HG02943 (cell line): ENCODE results near the gene SPATA2.

Experiments
- ATAC-seq: cut with Tn5 transposase; IDR thresholded peaks from one replicate; pipeline ENCODE4 v1.9.1; 2021; ENCODE audit warnings: mild to moderate bottlenecking, low read depth, moderate library complexity; ENCODE audit not compliant: unreplicated experiment

SPATA2 gene

DNA sequence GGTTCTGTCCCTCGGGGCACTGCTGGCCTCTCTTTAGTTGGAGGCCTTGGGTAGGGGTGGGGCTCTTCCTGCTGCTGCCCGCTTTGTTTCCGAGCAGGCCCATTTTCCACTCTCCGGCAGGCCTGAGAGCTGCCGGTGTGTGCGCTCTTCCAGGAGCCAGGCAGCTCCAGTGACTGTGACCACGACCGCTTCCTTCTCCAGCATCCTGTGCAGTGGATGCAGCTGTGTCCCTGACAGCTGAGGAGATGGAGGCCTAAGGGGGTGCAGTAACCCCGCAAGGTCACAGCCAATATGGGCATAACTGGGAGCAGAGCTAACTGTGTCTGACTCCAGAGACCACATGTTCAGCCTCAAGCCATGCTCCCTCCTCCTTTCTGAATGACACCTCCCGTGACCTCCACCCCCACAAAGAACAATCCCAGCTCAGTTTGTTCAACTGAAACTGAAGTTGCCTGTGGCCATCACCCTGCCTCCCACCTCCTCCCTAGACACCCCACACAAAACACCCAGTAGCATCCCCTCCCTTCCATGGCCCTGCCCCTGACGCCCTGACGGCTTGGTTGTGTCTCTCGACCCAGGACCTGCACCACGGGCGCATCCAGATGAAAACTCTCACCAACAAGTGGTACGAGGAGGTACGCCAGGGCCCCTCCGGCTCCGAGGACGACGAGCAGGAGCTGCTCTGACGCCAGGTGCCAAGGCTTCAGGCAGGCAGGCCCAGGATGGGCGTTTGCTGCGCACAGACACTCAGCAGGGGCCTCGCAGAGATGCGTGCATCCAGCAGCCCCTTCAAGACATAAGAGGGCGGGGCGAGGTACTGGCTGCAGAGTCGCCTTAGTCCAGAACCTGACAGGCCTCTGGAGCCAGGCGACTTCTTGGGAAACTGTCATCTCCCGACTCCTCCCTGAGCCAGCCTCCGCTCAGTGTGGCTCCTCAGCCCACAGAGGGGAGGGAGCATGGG is 27.8 kb downstream of the SPATA2 start:
- ATAC-seq: no peak

DNA sequence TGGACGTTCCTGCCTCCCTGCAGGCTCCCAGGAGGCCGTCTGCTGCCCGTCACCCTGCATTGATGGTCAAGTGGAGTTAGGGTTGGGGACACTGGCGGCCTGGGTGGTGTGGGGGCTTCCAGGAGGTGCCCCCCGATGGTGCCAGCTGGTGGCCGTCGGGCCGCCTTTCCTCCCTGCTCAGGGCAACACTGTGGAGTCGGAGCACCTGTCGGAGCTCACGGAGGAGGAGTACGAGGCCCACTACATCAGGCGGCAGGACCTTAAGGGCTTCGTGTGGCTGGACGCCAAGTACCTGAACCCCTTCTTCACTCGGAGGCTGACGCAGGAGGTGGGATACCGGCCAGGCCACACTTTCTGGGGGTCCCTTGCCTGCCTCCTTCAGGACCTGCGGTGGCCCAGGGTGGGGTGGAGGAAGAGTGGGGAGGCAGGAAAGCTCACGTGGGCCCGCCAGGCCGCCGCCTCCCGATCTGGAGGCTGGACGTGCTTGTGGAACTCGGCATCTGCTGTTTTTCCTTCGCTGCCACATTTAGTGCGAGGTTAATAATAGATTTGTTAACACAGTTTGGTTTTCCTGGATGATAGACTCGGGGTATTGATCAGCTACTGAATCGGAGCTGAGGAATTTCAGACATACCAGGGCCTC is 28.6 kb downstream of the SPATA2 start:
- no peak for ATAC-seq

DNA sequence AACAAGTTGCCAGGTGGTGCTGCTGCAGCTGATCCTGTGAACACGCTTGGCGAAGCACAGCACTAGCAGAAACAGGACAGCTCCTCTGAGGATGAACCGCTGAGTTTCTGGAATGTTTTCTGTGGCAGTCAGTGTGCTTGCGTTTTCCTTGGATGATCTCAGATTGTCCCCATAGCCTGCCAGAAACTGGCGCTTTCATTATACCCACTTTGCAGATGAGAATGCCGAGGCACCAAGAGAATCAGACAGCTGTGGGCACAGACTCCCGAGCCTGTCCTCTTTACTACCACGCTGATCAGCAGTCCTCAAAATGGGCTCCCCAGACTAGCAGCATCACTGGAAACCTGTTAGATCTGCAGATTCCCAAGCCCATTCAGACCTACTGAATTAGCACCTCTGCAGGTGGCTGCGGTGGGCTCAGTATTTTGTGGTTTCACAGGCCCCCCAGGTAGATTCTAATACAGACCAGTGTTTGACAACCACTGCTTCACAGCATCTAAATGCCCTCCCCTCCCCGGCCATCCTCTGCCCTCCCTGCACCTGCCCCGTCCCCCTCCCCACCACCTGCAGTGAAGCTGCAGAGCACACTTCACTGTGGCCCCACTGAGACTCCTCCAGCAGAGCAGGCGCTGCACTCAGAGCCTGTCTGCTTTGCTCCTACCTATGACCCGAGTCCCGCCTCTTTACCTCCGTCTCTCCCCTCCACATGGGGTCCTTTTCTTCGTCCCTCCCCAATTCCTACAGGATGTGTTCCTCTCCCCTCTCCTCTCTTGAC is 29.6 kb downstream of the SPATA2 start:
- ATAC-seq: no peak

DNA sequence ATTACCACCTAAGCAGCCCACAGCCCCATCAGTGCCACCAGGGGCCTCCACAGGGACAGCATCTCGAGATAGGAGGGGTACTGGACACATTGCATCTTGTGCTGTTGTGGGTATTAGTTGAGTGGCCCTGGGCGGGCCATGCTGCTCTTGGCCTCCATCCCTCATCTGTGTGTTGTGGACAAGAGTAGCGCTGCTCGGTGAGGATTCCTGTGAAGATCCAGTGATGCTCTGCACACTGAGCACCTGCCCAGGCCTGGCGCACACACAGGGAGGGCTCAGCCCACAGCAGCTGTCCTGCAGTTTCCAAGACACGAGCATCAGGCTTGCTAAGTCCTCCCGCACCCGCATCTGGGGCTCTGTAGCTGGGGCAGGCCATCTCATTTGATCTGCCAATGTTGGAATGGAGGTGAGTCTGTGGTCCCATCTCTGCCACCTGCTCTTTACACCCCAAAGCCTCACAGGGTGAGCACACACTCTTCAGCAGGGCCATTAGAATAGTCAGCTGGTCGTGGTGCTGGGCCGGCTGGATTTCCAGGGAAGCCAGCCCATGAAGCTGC is 32.0 kb downstream of the SPATA2 start:
- ATAC-seq: no peak

DNA sequence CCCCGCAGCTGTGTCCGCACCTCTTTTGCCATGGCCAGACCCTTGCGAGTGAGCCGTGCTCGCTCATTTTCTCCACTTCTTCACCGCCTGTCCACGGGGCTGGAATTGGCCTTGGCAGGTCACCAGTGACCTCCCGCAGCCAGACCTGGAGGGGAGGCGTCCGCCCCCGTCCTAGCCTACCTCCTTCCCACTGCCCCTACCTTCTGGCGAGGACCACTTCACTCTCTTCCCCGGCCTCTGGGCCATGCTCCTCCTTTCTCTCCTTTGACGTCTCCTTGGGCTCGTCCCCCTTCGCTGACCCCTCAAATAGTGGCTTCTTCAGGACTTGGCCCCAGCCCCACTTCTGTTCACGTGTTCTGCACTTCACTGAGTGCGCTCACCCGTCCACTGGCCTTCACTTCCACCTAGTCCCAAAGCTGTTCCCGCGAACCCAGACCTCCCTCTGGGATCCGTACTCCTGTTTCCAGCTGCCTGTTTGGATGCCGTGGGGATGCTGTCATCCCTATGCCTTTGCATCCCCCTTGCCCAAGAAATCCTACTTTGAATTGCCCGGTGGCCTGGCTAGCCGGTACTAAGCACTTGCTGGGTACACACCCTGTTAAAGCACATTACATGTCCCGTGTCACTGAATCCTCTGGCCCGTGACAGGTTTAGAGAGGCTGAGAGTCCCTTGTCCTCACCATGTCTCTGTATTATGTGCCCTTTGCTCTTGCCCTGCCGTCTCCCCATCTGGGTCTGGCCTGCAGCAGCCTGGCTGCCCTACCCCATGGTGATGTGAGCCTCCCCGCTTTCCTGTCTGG is 33.0 kb downstream of the SPATA2 start:
- no peak for ATAC-seq

DNA sequence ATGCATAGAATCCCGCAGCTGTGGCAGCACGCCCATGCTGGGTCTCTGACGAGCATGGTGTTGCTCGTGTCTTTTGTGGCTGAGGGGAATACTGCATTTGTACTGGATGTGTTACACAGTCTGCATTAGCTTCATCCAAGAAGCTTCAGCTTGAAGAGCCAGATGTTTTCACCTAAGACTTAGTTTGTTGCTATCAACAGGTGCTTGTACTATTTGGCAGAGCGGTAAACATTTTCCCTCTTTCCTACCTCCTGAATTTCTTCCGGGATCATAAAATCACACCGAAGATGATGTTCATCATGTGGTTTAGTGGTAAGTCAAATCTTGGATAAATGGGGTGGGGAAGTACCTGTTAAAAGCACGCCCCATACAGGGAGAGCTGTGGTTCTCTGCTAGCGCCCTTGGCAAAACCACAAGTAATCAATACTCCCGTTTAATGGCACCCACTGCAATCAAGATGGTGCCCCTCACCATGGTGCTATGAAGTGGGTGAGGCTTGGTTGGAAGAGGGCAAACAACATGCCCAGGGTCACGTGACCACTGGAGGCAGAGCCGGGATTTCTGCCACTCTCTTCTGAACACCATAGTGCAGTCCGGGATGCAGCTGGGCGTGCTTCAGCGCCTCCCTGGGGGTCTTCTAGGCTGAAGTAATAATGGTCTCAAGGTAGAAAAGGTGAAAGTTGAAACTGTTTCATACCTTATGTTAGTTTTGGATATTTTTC is 34.4 kb downstream of the SPATA2 start:
- ATAC-seq: no peak

DNA sequence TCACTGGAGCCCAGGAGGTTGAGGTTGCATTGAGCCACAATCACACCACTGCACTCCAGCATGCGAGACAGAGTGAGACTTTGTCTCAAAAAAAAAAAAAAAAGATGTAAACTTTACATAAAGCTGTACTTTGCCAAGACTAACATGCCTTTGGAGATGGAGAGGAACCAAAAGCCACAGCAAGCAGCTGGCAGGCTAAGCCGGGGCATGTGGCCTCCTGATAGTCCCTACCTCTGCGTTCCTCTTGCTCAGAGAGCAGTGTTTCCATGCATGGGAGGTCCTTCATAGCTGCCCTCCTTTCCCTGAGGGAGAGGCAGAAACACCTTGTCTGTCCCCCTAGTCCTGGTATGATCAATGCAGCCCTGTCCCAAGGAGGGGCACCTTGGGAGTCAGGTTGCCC is 35.2 kb downstream of the SPATA2 start:
- ATAC-seq: no peak

DNA sequence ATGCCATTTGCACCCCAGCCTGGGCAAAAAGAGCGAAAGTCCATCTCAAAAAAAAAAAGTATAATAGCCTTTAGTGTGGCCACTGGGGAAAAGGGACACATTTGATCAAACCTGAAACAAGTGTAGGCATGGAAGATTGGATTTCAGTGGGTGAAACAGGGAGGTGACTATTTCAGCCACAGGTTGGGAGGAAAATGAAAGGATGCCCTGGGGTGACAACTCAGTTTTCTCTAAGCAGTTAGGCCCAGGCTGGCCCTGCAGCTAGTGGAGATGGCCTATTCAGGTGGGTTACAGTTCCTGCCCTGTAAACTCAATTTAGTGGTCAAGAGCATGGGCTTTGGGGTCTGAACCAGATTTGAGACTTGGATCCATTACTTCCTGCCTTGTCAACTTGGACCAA is 36.4 kb downstream of the SPATA2 start:
- ATAC-seq: no peak

DNA sequence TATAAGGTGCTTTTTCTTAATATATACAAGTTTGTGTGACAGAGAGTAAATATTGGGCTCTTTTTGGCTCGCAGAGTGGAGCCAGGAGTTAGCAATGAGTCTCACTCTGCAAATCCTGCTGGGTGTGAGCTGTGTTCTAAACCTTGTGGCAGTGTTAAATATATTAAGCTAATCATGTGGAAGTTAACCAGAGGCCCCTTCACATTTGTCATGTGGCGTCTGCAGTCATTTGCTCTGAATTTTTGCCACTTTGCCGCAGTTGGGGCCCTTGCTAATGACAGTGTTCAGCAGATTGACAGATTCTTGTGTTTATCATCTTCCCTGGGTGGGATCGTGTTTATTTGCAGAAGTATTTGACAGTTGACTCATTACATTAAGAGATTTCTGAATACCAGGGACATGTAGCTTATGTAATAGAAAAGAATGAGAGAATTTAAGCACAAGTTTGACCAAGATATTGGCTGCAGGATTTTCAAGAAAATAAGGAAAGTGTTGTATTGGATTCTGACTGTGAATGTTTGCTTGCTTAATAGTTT is 37.9 kb downstream of the SPATA2 start:
- no peak for ATAC-seq

DNA sequence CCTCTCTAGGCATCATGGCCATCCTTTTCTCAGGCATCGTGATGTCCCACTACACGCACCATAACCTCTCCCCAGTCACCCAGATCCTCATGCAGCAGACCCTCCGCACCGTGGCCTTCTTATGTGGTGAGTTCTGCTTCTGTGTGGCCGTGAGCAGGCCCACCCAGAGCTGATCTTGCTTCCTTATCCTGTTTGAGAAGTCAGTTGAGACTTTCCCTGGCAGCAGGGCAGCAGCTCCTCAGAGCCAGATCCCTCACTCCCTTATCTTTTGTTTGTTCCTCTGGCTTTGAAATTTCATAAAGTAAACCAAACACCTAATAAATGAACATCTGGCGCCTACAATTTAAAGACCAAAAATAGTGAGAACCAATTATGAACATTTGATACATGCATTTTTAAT is 40.6 kb downstream of the SPATA2 start:
- no peak for ATAC-seq

DNA sequence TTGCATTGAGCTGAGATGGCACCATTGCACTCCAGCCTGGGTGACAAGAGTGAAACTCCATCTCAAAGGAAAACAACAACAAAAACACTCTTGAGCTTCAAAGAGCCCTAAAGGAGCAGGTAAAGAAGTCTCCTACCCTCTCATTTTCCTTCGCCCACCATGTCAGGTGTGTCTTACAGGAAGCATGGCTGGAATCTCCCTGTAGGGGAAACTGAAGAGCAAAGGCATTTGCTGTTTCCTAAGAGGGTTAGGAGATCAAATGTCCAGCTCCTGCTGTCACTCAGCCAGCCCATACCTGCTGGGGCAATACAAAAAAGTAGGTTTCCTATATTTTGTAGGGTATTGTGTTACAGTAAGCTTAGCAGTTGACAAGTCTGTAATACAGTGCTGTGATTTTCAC is 43.3 kb downstream of the SPATA2 start:
- ATAC-seq: no peak

DNA sequence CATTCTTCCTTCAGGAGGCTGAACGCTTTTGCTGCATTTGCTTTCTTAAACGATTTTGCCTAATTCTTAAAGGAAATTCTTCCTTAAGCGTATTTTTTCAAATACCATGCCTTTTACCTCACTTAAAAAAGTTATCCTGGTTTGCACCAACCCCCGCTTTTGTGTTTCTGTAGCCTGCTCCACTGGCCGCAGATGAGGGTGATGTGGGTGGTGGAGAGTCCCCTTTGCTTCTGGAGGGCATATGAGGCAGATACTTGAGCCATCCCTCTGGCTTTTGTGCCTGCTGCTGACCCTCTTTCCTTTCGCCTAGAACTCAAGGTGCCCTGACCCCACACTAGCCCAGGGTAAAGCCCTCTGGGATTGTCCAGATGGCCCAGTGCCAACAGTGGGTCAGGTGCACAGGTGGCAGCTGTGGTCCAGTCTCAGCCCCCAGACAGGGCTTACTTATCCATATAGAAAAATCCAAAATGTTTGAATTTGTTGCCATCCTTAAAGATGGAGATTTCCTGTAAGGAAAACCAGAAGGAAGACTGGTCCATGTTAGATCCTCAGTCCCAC is 43.9 kb downstream of the SPATA2 start:
- no peak for ATAC-seq

DNA sequence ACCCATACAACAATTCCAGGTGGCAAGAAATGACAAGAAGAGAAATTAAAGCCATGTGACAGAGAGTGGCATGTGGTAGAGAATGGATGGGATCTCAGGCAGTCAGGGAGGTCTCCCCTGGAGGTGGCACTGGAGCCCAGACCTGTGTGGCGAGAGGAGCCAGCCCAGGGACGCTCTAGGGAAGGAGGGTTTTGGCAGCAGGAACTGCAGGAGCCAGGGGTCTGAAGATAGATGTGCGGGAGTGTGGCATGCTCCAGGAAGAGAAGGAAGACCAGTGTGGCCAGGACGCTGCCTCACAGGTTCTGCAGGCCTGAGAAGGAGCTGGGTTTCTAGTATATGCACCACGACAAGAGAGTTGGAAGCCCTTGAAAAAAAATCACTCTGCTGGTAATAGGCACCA is 45.1 kb downstream of the SPATA2 start:
- no peak for ATAC-seq

DNA sequence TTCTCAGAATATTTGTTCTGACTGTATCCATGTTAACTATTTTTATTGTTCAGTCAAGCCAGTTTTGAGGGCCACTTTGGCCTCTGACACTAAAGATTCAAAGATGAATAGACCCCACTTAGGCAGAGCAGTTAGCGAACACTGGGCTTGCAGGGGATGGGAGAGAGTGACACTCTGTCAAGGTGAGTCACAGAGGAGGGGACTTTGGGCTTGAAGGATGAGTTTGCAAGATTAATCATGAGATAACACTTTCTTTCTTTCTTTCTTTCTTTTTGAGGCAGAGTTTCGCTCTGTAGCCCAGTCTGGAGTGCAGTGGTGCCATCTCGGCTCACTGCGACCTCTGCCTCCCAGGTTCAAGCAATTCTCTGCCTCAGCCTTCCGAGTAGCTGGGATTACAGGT is 46.4 kb downstream of the SPATA2 start:
- no peak for ATAC-seq

DNA sequence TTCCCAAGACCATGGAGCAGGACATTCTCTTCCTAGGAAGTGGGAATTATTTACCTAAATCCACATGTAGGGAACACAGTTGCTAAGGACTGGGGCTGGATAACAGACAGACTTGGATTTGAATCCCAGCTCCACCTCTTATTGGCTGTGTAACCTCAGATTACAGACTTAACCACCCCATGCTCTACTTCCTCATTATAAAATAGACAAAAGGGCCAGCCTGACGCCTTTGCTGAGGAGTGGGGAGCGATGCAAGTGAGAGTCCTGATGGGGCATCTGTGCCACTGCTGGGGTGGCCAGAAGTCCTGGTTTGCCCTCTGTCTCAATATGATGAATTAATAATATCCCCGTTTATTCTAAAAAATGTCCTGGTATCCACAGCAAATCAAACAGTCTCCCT is 46.8 kb downstream of the SPATA2 start:
- no peak for ATAC-seq

DNA sequence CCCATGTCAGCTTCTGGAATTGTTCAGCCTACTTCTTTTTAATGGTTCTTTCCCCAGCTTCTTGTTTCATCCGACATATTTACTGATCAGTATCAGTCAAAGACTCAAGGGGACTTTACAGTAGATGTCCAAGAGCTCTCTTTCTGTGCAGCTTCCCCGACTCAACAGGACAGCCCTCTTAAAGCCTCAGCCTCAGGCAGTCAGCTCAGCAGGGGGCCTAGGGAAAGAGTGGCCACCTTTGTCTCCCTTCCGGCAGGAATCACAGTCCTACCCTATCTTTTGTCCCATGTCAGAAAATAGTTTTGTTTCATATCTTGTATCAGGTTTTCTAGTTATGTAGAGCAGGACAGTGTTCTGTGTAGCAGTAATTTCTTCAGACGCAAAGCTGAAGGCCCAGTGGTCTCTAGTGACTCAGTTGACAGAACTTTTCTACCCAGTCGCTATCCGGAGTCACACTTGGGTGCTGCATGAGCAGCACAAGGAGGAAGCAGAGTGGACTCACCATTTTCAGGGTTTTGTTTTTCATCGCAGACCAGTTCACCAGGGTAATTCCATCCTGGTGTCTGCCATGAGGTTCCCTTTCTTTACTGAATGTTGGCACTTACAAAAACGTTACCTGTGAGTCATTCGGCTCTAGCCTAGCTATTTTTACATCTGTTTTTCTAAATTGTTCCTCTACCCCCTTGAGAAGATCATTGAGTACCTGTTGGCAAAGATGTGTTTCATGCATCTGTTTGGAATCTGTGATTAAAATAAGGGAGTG is 47.7 kb downstream of the SPATA2 start:
- no peak for ATAC-seq

DNA sequence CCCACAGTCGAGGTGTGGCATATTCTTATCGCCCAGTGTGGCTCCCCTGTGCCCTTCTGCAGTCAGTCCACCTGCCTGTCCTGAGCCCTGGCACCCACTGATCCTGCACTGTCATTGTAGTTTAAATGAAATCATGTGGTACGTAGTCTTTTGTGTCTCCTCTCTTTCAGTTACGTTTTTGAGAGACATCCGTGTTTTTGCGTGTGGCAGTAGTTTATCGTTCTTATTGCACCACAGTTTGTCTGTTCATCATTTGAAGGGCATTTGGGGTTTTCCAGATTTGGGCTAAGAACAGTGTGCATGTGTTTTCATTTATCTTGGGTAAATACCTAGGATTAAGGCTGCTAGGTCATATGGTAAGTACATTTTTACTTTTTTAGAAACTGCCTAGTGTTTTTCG is 49.3 kb downstream of the SPATA2 start:
- no peak for ATAC-seq

DNA sequence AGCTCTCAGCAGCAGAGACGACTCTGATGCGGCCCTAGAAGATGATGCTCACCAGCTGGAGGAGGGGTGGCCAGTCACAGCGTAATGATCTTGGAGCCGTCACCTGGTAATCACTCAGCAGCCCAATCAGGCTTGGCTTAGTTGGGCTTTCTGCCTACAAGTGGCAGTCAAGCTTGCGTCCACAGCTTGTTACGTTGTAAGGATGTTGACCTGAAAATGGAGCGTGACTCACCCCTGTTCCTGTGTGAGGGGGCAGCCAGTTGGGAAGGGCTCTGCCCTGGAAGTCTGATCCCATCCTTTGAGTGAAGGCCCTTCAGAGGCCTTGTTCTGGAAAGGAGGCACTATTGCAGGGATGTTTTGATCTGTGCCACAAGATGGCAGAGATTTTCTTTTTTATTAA is 49.8 kb downstream of the SPATA2 start:
- no peak for ATAC-seq
